ENCODE measurements around the gene TEX51.

TEX51 gene

GRCh38 chr2:126898636-126899035 is at the start of gene TEX51:
Gene TEX51, plus strand, starts transcription at chr2:126898890. Its CDS starts 29 bp downstream, at chr2:126898919.
- no peak for DNase-seq

GRCh38 chr2:126849054-126849453 is 49.6 kb upstream of the TEX51 start:
- no peak for DNase-seq

DNA sequence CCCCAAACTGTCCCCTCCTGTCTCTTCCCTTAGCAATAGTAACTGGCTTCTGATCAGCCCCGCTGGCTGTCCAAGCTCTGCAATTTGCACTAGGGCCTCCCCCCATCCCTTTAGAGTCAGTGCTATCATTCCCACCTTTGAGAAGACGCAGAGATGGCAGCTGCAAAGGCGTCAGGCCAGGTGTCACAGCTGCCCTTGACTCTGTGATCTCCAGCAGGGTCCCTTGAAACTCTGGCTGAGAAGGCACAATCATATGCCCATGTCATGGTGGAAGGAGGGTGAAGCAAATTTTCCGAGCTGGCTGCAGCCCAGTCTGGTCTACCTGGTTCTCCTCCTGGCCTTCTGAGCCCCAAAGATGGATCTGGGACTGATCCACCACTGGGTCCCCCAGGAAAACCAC is 49.2 kb upstream of the TEX51 start:
- no peak for DNase-seq

GRCh38 chr2:126849991-126850535 is 48.6 kb upstream of the TEX51 start:
- DNase-seq = no peak

GRCh38 chr2:126850940-126851339 is 47.8 kb upstream of the TEX51 start:
- no peak for DNase-seq

GRCh38 chr2:126851756-126852155 is 46.9 kb upstream of the TEX51 start:
- DNase-seq = no peak

DNA sequence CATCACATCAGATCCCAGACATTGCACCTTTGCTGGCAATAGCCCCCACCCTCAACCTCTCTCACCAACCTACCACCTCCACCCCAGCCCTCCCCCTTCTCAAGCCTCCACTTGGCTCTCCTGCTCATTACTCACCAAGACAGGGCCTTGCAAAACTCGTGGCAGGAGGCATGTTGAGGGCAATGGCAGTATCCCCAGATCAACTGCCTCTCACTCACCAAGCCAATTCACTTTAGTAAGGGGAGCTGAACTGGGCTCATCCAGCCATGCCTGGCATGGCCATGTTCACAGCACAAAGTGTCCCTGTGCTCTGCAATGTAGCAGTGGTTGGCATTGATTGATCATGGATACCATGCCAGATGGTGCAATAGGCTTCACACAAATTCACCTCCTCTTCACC is 46.3 kb upstream of the TEX51 start:
- no peak for DNase-seq

DNA sequence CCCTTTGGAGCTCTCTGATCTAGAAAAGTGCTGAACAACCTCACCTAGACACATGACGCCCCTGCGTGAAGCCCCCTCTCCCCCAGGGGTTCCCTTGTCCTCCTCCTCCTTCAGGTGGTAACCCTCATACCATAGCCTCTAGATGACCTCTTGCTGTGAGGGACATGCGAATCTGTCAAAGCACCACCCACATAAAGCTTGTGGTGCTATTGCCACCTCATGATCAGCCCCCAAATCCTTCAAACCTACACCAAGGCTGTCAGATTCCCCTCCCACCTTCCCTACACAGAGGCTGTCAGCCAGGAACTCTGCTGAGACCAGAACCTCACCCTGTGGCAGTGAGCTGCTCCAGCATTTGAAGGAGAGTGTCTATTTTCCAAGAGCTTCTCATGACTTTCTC is 43.1 kb upstream of the TEX51 start:
- no peak for DNase-seq

DNA sequence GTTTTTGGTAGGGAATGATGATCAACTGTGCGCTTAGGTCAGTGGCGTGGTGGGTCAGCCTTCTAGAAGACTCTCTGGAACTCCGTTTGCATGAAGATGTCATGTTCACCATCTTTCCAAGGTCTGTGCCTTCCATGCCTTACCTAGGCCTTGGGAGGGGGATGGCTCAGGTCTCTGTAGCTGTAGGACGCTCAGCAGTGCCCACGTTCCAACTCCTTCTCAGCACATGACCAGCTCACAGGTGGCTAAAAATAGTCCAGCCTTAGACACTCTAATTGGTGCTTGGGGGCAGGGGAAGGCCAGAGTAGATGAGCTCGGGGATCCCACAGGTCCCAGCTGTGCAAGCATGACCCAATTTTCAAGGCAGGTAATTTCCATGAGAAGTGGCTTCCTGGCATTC is 42.3 kb upstream of the TEX51 start:
- no peak for DNase-seq

DNA sequence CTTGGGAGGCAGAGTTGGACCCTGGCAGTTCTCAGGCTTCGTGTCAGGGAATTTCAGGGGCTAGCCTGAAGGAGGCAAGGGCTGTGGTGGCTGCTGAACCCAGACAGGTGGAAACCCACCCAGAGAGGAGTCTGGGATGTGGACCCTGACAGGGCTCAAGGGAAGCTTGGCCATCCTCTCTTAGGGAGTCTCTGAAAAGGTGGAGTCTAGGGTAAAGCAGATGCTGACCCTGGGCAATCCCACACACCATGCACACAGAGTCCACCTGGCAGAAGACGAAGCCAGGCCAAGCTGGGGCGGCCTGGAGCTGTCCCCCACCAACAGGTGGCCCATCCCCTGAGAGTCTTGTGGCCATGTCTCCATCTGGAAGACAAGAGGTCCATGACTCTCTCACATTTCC is 41.2 kb upstream of the TEX51 start:
- no peak for DNase-seq

DNA sequence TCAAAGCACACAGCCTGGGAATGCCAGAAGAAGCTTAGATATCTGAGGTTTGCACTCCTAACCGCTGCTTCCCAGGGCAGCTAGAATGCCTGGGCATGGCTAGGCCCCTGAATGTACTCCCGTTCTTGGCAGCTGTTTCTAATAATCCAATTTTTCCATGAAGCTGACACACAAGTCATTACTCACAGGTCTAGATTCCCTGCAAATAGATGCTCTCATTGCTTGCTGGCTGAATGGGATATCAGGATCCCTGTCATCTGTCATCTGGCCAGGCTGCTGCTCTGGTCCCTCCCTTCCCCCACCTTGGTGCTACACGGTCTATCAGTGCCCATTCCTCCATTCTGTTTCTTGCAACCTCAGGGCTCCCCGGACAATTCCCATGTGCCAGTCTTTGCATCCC is 40.7 kb upstream of the TEX51 start:
- DNase-seq = no peak

GRCh38 chr2:126858436-126858835 is 40.3 kb upstream of the TEX51 start:
- no peak for DNase-seq

- no peak for DNase-seq
Measured at GRCh38 chr2:126858991-126859390, 39.7 kb upstream of the TEX51 start.

GRCh38 chr2:126859631-126860030 is 39.1 kb upstream of the TEX51 start:
- no peak for DNase-seq

- DNase-seq = no peak
Measured at GRCh38 chr2:126860385-126860784, 38.3 kb upstream of the TEX51 start.

- no peak for DNase-seq
Measured at GRCh38 chr2:126862730-126863129, 36.0 kb upstream of the TEX51 start.

- peak; percentile 3 for DNase-seq
Measured at GRCh38 chr2:126863336-126864015, 35.2 kb upstream of the TEX51 start.

DNA sequence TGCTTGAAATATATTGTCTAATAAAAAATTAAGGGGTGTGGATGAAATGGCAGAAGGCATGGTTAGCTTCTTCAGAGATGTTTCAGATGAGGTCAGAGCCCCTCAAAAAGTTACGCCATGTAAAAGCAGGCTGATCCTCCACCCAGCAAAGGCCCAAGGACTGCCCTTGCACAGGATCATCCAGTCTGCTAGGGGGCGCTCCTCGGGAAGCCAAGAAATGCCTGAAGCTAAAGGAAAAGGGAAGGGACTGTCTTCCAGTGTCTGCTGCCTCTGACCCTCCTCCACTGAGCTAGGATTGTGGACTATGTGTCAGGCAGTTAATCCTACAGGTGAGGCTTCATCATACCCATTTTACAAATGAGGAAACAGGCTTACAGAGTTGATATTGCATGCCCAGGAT is 33.8 kb upstream of the TEX51 start:
- no peak for DNase-seq

- no peak for DNase-seq
Measured at GRCh38 chr2:126866451-126866850, 32.2 kb upstream of the TEX51 start.

DNA sequence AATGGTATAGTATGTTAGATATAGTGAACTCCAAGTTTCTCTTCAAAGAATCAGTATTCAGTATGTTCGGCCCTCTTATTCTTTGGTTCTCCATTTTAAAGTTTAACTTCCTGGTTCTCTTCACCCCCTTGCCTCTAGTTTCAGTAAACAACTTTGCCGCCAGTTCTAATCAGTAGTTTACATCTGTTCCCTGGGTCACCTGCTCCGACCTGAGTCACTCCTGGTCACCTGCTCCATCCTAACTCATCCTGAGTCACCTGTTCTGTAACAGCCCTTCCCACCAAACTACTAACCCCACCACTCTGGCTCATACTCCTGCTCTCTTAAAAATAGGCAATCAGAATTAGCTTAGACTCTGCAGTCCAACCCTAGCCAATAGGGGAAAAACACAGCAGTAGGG is 23.7 kb upstream of the TEX51 start:
- no peak for DNase-seq

DNA sequence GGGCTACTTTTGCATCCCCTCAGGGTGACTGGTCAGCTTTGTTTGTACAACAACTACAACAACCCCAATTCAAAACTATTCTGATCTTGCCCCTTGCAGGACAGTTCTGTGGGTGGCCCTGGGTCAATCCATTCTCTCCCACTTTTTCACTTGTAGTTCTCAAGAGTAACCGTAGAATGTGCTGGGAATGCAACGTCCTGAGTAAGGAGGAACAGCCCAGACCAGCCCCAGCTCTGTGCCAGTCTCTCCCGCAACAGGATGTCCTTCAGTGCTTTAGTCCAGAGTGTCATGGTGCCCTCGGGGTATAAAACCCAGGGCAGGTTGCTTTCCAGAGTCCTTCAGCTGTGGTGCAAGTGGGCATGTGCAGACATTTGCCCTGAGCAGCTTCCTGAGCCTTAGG is 22.1 kb upstream of the TEX51 start:
- no peak for DNase-seq

DNA sequence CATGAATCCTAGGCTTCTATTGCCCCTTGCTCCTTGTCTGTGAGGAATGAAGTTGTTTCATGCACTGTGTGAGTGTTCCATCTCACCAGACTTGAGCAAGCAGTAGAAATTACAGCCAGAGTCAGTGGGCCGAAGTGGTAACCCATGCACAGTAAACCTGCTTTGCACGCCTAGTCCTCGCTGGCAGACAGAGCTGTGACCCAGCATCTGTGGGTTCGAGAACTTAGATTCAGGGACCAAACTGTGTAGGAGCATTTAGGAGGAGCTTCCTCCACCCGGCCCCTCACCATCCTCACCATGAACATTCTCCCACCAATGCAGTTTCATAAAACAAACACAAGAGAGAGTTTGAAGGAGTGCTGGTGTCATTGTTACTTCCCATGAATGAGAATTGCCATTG is 21.6 kb upstream of the TEX51 start:
- DNase-seq = no peak

DNA sequence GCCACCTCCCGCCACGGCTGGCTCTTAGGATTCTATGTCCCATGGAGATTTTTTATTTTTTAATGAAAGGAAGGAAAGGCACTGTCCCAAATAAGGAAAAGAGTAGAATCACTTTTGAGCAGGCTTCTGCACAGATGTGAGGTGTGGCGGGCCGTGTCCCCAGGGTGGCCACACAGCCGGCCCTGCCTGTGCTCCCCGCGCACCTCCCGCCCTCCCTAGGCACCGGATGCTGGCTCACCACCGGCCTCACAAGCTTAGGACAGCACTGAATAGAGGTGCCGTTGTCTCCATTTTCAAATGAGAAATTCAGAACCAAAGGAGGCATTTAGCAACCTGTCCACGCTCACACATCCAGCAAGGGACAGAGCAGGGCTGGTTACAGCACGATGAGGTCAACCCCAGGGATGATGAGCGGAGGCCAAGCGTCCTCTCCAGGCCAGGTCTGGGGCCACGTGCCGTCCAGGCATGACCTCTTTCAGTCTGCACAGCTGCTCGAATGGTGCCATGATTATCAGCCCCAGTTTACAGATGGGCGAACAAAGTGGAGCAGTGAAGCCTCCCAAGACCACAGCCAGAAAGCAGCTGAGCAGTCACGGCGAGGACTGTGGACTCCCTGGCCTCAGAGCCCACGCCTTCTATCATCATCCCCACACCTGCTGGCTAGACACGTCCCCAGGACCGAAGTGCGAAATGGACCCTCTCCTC is 20.7 kb upstream of the TEX51 start:
- no peak for DNase-seq

GRCh38 chr2:126878601-126879000 is 20.1 kb upstream of the TEX51 start:
- no peak for DNase-seq

All from hematopoietic multipotent progenitor cell treated with erythropoietin and hydrocortisone succinate and interleukin-3 and kit ligand, for 6 days (in vitro differentiated cells).